ENCODE results near the gene IL23R. TPM values are rescaled to one million over a fixed set of nuclear protein-coding genes. Genes with fewer than 3 reads are reported as not detected.

The IL23R gene
- total and polyA plus RNA-seq, 4 donors: 0.08 to 0.09 TPM; not detected in 2

- Histone ChIP-seq H3K36me3 (ENCODE audit: control insufficient read depth in 4 of 4, insufficient read depth in 3 of 4, low read depth in 1 of 4, low read length in 3 of 4) (no peaks in the 10 kb centered on the region), H3K9ac (ENCODE audit: low read depth in 1 of 2, low read length in 2 of 2) (no peak overlapping the region), H3K27ac (ENCODE audit: low read depth in 1 of 2, low read length in 2 of 2) (no peak overlapping the region), H3K9me3 (ENCODE audit: control insufficient read depth in 4 of 4, low read length in 3 of 4) (no peaks in the 10 kb centered on the region), H3K27me3 (ENCODE audit: control insufficient read depth in 4 of 4, insufficient read depth in 4 of 4, low read length in 3 of 4) (no peaks in the 10 kb centered on the region), H3K4me3 (ENCODE audit: low read depth in 1 of 3, low read length in 3 of 3) (no peak overlapping the region), H3K4me1 (ENCODE audit: control insufficient read depth in 4 of 4, insufficient read depth in 4 of 4, low read length in 3 of 4) (no peaks in the 10 kb centered on the region)
- DNase-seq (ENCODE audit: low spot score): no peak
- TF ChIP-seq TAF1 (conservative IDR thresholded peaks at IDR 0.05) (no peak), ATF3 (IDR thresholded peaks at IDR 0.05) (no peak), GABPA (IDR thresholded peaks at IDR 0.05 in 1 of 2, conservative IDR thresholded peaks at IDR 0.05 in 1 of 2) (no peak), JUND (IDR thresholded peaks at IDR 0.05) (no peak), FOXA2 (IDR thresholded peaks at IDR 0.05) (no peak), SP1 (IDR thresholded peaks at IDR 0.05) (no peak), NR2F2 (IDR thresholded peaks at IDR 0.05) (no peak), HNF4A (conservative IDR thresholded peaks at IDR 0.05) (no peak), CTCF (IDR thresholded peaks at IDR 0.05; ENCODE audit: low read depth, low read length, missing input control) (no peak), YY1 (IDR thresholded peaks at IDR 0.05) (no peak), EGR1 (IDR thresholded peaks at IDR 0.05; ENCODE audit: low read depth in 2 of 2) (no peak), RAD21 (IDR thresholded peaks at IDR 0.05) (no peak), RXRA (IDR thresholded peaks at IDR 0.05) (no peak), FOXA1 (IDR thresholded peaks at IDR 0.05) (no peak)
- TF ChIP-seq, protein P1, sequence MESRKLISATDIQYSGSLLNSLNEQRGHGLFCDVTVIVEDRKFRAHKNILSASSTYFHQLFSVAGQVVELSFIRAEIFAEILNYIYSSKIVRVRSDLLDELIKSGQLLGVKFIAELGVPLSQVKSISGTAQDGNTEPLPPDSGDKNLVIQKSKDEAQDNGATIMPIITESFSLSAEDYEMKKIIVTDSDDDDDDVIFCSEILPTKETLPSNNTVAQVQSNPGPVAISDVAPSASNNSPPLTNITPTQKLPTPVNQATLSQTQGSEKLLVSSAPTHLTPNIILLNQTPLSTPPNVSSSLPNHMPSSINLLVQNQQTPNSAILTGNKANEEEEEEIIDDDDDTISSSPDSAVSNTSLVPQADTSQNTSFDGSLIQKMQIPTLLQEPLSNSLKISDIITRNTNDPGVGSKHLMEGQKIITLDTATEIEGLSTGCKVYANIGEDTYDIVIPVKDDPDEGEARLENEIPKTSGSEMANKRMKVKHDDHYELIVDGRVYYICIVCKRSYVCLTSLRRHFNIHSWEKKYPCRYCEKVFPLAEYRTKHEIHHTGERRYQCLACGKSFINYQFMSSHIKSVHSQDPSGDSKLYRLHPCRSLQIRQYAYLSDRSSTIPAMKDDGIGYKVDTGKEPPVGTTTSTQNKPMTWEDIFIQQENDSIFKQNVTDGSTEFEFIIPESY (IDR thresholded peaks at IDR 0.05): no peak
- TF ChIP-seq, protein P2, sequence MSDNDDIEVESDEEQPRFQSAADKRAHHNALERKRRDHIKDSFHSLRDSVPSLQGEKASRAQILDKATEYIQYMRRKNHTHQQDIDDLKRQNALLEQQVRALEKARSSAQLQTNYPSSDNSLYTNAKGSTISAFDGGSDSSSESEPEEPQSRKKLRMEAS (IDR thresholded peaks at IDR 0.05): no peak
- WGBS: 71% methylated on average over 3 of the region's 3 CpGs
Observed at GRCh38 chr1:67264899-67265298, 98.6 kb downstream of the IL23R start.

GRCh38 chr1:67269061-67269460 is 102.8 kb downstream of the IL23R start:
- Histone ChIP-seq H3K9ac (ENCODE audit: low read depth in 1 of 2, low read length in 2 of 2) (no peak overlapping the region), H3K27ac (ENCODE audit: low read depth in 1 of 2, low read length in 2 of 2) (no peak overlapping the region), H3K4me1 (ENCODE audit: control insufficient read depth in 4 of 4, insufficient read depth in 4 of 4, low read length in 3 of 4) (no peaks in the 10 kb centered on the region), H3K9me3 (ENCODE audit: control insufficient read depth in 4 of 4, low read length in 3 of 4) (peaks cover 0 to 9% (median 4%) of the 10 kb centered on the region in 4 donors), H3K36me3 (ENCODE audit: control insufficient read depth in 4 of 4, insufficient read depth in 3 of 4, low read depth in 1 of 4, low read length in 3 of 4) (no peaks in the 10 kb centered on the region), H3K27me3 (ENCODE audit: control insufficient read depth in 4 of 4, insufficient read depth in 4 of 4, low read length in 3 of 4) (peaks cover 0 to 3% (median 0%) of the 10 kb centered on the region in 4 donors), H3K4me3 (ENCODE audit: low read depth in 1 of 3, low read length in 3 of 3) (no peak overlapping the region)
- TF ChIP-seq YY1 (IDR thresholded peaks at IDR 0.05) (no peak), RAD21 (IDR thresholded peaks at IDR 0.05) (no peak), GABPA (IDR thresholded peaks at IDR 0.05 in 1 of 2, conservative IDR thresholded peaks at IDR 0.05 in 1 of 2) (no peak), JUND (IDR thresholded peaks at IDR 0.05) (no peak), HNF4A (conservative IDR thresholded peaks at IDR 0.05) (no peak), EGR1 (IDR thresholded peaks at IDR 0.05; ENCODE audit: low read depth in 2 of 2) (no peak), NR2F2 (IDR thresholded peaks at IDR 0.05) (no peak)
- TF ChIP-seq, protein P1 (IDR thresholded peaks at IDR 0.05): no peak
- 90% methylated on average over 3 of the region's 3 CpGs for WGBS
- DNase-seq (ENCODE audit: low spot score): no peak

Measured in liver (tissue), 9 donors.